C1 segment of cervical spinal cord (tissue), 14 donors: Measurements from ENCODE around the gene SRP19.
"Not testable (repeated sequence)": the region's sequence is repeated elsewhere in the genome, so short reads cannot be mapped to it uniquely, and the experiment has no call there.

Experiments used
- DNase-seq, 14 donors: peaks; one replicate each; lab custom pipeline; 2025; lab: John Stamatoyannopoulos, UW

The SRP19 gene

DNA sequence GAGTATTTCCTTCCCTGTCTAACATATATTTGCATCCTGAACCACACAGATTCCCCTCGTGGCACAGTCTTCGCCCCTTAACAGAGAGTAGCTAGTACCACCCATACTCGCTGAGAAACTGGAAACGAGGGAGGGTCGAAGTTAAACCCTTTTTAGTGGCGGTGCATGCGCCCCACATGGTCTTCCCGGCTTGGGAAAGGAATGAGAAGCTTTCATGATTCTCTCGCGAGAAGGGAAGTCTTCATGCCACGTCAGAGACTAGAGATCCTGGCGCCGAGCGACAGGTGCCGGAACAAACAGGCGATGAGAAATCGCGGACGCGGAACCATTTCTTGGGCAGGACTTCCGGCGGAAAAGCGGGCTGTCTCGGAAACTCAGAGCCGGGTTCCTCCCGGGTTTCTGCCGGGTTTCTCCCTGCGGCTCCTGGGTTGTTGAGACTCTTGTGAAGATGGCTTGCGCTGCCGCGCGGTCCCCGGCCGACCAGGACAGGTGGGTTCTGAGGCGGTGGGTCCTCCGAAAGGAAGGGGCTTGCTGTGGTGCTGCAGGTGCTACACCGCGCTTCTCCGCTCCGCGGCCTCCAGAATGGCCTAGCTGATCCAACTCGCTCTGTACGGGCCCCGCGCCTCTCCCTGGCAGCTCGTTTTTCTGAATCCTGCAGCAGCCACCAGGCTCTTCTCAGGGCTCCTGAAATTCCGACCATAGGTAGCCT, at the start of gene SRP19:
TSS of gene SRP19 (plus strand) at position 359 of the 709 bp plus-strand sequence. CDS start at position 449, 90 bp downstream.
- DNase-seq = peak; percentile 44 to 95 (median 90)

GRCh38 chr5:112812549-112812948, 48.5 kb upstream of the SRP19 start:
- DNase-seq = no peak

DNA sequence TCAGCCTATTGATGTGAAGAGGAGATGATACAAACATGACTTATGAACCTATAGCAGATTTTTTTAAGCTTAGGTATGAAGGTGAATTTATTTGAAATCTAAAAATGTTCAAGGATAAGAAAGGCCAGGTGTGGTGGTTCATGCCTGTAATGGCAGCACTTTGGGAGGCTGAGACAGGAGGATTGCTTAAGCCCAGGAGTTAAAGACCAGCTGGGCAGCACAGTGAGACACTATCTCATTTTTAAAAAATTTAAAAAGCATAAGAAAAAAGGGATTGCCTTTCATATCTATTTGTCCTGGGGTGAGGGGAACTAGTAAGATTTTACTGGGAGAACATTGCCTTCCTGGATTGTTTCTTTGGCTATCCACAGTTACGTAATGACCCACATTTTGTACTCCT, 40.8 kb upstream of the SRP19 start:
- DNase-seq = no peak

DNA sequence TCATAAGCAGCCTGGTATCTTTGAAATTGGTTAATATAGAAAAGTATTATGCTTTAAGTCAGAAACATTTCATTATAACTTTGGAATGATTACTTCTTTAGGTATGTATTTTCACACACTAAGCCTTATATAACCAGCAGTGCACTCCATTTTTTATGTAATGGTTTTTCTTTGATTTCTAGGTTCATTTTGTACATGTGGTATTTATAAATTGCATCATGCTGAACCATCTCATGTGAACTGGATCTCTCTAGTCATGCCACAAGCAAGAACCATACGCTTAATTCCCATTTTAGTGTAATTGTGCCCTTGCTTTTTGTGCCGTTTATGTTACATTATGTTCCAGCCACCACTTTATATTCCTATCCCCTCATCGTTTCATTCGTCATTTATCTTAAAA, 38.6 kb upstream of the SRP19 start:
- no peak for DNase-seq

DNA sequence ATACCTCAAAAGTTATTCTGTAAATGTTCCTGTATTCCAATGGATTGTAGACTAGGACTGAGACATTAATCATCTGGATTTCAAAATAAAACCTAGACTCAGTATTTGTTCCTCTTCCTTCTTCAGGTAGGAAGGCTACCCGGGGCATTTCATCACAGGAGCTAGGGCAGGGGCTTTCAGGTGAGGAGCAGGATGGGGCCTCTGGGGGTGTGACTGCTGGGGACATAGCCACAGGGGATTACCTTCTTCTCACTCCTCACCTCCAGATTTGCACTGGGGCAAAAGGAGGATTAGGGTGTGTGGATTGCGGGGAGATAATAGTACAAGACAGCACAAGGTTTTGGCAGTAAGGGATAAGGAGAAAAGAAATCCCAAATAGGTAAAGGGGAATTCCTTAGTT, 37.9 kb upstream of the SRP19 start:
- no peak for DNase-seq

DNA sequence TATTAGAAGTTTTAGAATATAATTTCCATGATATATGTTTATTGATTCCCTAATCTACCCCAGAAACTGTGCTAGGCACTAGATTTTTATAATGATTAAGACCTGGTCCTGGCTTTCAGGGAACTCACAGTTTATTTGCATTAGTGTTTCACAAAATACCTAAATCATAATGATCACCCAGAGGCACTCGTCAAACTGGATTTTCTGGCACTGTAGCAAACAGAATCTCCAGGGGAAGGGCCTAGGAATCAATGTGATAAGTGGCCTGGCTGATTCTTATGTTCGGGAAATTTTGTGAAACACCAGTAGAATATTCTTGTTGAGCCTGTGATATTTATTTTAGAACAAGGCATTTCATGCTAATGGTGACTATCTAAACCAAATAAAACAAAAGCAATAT, 37.4 kb upstream of the SRP19 start:
- DNase-seq = no peak

- no peak for DNase-seq
These were observed 36.9 kb upstream of the SRP19 start for GRCh38 chr5:112824197-112824596.

GRCh38 chr5:112830378-112830777, 30.7 kb upstream of the SRP19 start:
- DNase-seq = no peak

GRCh38 chr5:112833971-112834370, 27.1 kb upstream of the SRP19 start:
- no peak for DNase-seq

GRCh38 chr5:112844489-112844888, 16.6 kb upstream of the SRP19 start:
- DNase-seq = no peak

DNA sequence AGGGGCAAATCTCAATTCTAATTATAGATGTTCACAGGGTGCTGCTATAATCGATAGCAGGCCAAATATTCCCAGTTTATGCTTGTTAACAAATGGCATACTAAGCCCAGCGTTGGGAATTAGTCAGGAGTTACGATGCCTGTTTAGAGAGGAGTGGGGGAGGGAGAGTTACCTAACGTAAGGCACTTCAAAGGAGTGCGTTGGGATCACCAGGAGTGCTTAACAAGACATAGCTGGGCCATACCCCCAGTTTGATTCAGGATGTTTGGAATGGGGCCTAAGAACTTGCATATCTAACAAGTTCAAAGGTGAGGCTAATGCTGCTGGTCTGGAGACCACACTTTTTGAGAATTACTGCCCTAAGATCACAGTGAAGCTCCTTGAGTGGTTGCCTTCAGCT, 14.5 kb upstream of the SRP19 start:
- DNase-seq = no peak

- no peak for DNase-seq
These were observed 13.8 kb upstream of the SRP19 start for GRCh38 chr5:112847306-112847705.

DNA sequence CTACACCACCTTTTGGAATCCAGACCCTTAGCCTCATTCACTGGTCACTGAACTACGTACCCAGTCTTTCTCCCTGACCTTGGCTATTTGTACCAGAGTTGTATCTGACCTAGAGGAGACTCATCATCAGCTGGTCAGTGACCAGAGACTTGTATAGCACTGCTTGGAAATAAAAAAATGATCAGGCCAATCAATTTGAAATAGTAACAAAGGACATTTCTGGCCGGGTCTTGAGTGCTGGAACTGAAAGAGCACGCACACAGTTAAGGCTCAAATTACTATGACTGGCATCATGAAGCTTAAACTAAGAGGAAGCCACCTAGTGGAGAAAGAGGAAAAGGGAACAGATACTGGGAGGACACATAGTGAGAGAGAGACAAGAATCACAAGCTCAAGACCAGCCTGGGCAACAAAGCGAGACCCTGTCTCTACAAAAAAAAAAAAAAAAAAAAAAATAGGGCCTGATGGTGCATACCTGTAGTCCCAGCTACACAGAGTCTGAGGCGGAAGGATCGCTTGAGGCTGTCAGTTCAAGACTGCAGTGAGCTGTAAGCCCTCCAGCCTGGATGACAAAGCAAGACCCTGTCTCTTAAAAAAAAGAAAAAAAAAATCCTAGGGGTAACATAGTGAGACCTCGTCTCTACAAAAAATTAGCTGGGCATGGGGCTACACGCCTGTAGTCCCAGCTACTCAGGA, 12.8 kb upstream of the SRP19 start:
- peak in 1 of 14 donors; percentile 4 for DNase-seq

DNA sequence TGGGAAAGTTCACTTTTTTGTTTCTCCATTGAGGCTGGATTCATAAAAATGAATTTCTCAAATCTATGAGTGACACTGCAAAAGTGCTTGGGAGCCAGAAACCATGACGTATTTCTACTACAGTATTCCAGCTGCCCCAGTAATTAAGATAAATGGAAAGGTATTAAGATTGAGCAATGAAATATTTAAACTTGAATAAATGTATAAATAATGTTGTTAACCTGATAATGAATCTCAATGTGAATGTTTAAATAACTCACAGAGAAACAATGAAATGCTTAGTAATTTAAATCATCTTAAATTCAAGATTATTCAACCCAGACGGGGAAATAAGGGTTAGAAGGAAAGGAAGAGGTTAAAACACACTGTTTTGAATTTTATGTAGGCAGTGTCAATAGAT, 11.2 kb upstream of the SRP19 start:
- DNase-seq = no peak

DNA sequence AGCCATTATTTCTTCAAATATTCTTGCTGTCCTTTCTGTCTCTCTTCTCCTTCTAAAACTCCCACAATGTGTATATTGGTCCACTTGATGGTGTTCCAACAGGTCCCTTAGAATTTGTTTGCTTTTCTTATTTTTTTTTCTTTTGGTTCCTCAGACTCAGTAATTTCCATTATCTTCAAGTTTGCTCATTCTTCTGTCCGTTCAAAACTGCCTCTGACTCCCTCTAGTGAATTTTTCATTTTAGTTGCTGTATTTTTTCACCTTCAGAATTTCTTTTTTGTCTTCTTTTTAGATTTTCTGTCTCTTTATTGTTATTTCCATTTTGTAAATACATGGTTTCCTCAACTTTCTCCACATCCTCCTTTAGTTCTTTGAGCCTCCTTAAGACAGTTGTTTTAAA, 6.4 kb upstream of the SRP19 start:
- DNase-seq = no peak

DNA sequence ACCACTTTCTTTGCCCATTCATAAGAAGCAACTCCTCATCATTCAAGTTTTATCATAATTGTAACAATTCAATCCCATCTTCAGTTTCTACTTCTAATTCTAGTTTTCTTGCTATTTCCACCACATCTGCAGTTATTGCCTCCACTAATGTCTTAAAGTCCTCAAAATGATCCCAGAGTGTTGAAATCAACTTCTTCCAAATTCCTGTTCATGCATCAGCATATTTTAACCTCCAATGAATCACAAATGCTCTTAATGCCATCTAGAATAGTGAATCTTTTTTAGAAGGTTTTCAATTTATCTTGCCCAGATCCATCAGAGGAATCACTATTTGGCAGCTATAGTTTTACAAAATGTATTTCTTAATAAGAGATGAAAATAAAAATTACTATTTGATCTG, 3.2 kb upstream of the SRP19 start:
- no peak for DNase-seq

DNA sequence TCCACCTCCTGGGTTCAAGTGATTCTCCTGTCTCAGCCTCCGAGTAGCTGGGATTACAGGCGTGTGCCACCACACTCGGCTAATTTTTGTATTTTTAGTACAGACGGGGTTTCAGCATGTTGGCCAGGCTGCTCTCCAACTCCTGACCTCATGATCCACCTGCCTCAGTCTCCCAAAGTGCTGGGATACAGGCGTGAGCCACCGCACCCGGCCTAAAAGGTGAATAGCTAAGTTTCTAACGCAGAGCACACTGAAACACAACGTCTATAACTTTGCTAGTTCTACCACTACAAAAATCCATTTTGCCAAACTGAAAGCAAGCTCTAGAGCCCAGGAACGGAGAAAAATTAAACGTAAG, 537 bp upstream of the SRP19 start:
- not testable (repeated sequence) for DNase-seq

DNA sequence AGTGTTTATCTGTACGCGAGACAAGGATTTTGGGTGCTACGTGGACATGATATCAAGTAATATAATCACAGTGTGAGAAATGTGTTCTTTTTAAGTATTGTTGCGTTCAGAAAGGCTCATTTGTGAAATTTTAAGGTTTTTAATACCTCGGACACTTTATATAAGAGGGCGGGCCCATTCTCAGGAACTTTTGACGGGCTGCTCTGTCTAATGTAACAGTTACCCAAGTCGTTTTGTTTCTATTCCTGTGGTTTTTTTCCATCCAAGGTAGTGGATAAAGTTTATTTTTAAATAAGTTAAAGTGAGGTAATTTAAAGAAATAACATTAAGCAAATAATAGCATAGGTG, 525 bp downstream of the SRP19 start:
- no peak for DNase-seq

- DNase-seq = no peak
These were observed 998 bp downstream of the SRP19 start for GRCh38 chr5:112862085-112862484.

DNA sequence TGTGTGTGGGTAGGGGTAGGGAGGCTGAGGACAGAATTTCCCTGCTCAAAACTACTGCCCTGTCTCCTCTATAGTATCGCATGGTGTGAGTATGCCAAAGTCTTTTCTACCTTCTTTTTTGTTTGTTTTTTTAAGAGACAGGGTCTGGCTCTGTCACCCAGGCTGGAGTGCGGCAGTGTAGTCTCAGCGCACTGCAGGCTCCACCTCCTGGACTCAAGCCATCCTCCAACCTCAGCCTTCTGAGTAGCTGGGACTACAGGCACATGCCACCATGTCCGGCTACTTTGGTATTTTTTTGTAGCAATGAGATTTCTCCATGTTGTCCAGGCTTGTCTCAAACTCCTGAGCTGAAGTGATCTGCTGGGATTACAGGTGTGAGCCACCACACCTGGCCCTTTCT, 2.5 kb downstream of the SRP19 start:
- peak in 1 of 14 donors; percentile 4 for DNase-seq

DNA sequence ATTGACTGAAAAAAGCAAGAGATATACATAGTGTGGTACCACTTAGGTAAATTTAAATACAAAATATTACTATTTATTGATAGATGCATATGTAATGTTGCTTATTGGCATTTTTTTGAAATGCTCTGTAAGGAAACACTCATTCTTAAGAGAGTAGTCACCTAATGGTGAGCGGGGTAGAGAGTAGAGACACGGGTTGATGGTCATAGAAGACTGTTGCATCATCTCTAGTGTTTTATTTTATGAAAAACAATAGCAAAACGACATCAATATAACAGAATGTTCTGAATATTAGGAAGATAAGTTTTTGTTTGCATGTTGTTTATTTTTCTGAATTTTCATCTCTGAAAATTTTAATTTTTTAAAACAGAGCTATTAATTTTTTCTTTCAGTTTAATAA, 4.0 kb downstream of the SRP19 start:
- DNase-seq = no peak

DNA sequence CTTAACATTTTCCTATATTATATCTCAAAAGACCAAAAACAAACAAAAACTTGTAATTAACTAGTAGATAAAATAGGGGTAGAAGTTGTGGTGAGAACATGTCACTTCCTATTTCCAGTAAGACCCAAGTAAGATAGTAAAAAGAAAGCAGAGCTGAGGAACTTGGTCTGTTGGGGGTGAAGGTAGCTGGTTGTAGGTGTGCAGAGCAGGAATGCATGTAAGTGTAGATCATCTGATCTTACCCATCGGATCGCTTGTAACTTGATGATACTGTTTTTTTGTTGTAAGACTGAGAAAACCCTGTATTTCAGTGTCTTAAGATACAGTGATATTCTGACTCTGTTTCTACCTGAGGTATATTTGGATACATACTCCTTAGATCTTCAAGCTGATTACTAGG, 5.7 kb downstream of the SRP19 start:
- DNase-seq = no peak

DNA sequence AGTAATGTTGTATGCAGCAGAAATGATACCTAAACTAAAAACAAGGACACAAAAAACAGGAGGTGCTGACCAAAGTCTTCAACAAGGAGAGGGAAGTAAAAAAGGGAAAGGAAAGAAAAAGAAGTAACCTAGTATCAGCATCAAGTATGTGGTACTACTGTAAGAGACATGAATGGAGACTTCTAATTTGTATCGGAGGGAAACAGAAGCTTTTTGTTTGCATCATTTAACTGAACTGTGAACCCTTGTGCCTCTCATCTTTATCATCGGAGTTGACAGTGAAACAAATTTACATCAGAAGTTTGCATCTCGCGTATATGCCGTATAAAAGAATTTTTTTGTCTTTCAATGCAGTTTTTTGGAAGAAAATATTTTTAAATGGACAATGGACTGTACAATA, 6.3 kb downstream of the SRP19 start:
- no peak for DNase-seq

DNA sequence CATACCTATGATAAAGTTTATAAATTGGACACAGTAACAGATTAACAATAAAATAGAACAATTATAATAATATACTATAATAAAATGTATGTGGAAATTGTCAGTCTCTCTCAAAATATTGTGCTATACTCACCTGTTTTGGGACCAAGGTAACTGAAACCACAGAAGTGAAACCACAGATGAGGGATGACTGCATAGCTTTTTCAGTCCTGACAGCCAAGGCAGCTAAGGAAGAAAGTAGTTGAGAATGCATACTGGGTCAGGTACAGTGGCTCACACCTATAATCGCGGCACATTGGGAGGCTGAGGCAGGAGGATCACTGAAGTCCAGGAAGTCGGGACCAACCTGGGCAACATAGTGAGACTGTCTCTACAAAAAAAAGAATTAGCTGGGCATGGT, 8.9 kb downstream of the SRP19 start:
- DNase-seq = no peak
